Hypothalamus (tissue), 51 donors: ENCODE measurements around the gene RGS2.

Experiments
- DNase-seq, 51 donors: peaks; one replicate each; lab custom pipeline; 2025; lab: John Stamatoyannopoulos, UW

The RGS2 gene

GRCh38 chr1:192794768-192795035, 14.1 kb upstream of the RGS2 start:
- DNase-seq: no peak

- no peak for DNase-seq
Measured at GRCh38 chr1:192795916-192796618, 12.8 kb upstream of the RGS2 start.

DNA sequence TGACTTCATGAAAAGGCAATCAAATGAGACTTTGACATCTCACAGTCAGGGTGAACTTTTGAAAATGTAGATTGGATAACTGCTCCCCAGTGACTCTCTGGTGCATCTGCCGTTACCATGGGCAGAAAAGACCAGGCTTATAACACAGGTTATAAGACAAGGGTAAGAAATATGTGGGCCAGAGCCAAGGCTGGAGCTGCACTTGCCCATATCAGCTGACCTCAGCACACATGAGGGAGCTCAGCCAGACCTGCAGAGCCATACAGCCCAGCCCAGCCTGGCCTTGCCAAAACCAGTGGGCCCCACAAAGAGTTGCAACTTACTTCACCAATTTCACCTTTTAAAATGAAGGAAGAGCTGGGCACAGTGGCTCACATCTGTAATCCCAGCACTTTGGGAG, 11.7 kb upstream of the RGS2 start:
- no peak for DNase-seq

GRCh38 chr1:192797891-192798290, 10.9 kb upstream of the RGS2 start:
- DNase-seq: no peak

DNA sequence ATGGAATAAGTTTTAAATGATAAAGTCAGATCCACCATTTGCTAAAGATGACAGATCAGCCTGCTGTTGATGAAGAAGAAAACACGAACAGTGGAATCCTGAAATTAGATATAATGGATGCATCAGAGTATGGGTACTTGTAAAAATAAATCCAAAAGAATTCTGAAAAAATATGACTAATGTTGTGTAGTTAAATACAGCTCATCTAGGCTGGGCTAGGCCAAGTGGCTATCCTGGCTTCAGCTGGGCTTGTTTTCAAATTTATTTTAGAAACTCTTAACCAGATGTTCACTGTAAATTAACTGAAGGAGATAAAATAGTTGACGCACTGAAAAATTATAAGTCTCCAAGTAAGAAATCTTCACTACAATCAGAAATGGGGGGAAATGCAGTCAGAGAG, 7.4 kb upstream of the RGS2 start:
- no peak for DNase-seq

- DNase-seq: no peak
Measured at GRCh38 chr1:192802406-192802805, 6.4 kb upstream of the RGS2 start.

DNA sequence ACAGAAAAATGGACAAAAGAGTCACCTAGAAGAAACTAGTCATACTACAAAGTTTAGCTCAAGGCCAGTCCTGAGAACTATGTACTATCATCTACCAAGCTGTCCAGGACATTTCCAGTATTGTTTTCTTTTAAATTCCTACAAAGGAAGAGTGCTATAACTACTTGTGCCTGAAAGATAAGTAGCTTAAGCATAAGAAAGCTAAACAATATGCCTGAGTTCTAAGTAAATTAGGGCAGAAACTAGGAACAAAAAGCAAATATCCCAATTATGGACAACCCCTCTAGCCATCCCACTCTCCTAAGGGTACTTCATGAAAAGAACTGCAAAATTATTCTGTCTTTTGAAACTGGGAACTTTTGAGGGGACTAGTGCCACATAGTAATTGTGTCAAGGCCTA, 5.3 kb upstream of the RGS2 start:
- DNase-seq: no peak

- DNase-seq: peak in 1 of 51 donors; percentile 33
Measured at GRCh38 chr1:192805832-192806323, 3.0 kb upstream of the RGS2 start.

GRCh38 chr1:192807211-192808162, 1.4 kb upstream of the RGS2 start:
- DNase-seq: peak in 4 of 51 donors; percentile 1 to 74 (median 1)

- peak in 6 of 51 donors; percentile 24 to 71 (median 46) for DNase-seq
Measured at GRCh38 chr1:192808163-192808517, 699 bp upstream of the RGS2 start.

DNA sequence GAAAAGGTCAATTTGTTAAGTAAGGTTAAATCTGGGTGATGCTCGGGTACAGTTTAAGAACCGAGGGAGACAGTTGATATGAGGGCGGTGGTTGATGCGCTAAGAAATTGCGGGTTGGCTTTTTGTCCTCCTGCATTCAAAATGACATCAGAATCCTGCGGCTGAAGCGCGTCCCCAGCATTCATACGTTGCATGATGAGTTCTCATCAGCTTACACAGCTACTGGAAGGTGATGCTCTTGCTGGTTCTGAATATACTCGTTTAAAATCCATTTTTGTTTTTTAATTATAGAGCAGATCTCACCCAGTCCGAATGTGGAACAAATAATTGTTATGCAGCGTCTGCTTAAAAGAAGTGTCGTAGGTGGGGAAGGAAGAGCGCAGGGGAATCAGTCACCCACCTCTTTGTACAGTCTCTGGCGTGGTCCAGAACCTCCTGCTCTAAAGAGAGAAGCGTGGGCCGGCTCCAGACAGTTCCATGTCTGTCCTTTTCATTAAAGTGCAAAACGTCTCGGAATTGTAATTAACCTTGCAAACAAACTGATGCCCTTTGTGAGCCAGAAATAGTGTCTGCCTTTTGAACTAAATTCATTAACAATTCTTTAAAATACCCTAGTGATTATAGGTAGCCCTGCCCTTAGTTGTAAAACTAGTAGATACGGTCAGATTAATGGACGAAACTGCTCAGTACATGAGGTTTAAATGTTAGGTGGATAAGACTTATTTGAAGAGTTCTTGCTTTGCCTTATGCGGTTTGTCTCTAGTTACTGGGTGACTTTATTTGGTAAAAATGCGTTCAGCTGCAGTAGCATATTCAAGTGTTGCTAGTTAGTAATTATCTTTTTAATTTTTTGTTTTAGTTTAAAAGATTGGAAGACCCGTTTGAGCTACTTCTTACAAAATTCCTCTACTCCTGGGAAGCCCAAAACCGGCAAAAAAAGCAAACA, 741 bp downstream of the RGS2 start:
- peak in 21 of 51 donors; percentile 4 to 88 (median 46) for DNase-seq

- peak in 11 of 51 donors; percentile 1 to 47 (median 10) for DNase-seq
Measured at GRCh38 chr1:192810253-192810880, 1.5 kb downstream of the RGS2 start.

DNA sequence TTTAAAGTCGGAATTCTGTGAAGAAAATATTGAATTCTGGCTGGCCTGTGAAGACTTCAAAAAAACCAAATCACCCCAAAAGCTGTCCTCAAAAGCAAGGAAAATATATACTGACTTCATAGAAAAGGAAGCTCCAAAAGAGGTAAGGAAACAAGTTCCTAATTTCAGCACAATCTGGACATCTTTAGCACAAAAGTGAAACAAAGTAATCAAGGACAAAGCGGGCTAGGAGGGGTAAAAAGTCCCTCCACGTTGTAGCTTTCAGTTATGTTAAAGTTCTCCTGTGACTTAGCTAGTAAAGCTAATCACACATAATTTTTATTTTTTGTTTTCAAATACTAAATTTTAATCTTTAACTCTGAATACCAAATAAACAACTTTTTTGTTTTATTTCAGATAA, 2.2 kb downstream of the RGS2 start:
- no peak for DNase-seq

DNA sequence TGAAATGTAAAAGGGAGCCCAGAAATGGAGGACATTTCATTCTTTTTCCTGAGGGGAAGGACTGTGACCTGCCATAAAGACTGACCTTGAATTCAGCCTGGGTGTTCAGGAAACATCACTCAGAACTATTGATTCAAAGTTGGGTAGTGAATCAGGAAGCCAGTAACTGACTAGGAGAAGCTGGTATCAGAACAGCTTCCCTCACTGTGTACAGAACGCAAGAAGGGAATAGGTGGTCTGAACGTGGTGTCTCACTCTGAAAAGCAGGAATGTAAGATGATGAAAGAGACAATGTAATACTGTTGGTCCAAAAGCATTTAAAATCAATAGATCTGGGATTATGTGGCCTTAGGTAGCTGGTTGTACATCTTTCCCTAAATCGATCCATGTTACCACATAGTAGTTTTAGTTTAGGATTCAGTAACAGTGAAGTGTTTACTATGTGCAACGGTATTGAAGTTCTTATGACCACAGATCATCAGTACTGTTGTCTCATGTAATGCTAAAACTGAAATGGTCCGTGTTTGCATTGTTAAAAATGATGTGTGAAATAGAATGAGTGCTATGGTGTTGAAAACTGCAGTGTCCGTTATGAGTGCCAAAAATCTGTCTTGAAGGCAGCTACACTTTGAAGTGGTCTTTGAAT, 2.9 kb downstream of the RGS2 start:
- DNase-seq: no peak

- DNase-seq: no peak
Measured at GRCh38 chr1:192812420-192813209, 3.8 kb downstream of the RGS2 start.

DNA sequence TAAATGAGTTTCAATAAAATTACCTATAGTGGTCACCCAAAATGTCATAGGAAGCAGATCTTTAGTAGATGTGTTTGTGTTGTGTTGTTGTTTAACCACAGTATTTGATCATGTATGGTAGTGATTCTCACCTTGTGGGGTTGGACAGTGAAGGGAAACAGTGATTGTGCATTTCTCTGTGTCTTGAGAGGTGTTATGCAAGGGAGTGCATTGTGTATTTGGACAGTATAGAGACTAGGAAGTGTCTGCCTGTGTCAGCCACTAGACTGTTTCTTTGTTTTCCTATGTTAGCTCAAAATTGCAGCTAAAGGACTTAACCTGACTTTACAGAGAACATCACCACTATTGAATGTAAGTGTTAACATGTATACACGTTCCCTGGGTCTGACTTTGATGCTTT, 6.0 kb downstream of the RGS2 start:
- DNase-seq: no peak

DNA sequence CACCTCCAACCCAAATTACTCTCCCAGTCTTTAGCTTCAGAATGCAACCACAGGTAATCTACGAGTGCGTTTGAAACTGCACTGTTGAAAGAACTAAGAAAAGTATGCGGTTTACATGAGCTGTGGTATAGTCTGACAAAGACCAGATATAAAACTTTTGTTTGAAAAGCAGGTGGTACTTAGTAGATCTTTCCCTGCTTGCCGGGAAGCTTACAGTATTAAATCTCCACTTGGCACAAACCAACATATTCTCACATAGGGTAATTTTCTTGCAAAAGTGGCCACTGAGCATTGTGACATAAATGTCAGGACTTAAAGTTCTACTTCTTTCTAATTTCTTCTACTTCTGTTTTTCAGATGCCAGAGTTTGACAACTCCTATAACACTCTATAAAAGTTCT, 8.4 kb downstream of the RGS2 start:
- no peak for DNase-seq

DNA sequence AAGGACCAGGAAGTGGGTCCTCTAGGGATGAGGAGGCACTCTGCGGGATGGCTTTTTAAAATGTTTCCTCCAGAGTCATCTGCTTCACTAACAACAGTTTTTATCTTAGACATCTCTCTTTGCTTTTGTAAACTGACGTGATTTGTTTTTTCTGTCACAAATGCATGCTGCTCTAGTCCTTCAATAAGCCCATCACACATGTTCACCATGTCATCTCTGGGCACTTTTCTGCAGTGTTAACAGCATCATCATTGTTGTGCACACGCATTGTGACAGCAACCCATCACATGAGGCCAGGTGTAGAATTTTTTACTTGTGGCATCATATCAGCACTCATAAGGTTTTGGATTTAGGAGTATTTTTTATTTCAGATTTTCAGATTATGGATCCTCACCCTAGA, 12.5 kb downstream of the RGS2 start:
- no peak for DNase-seq

- DNase-seq: no peak
Measured at GRCh38 chr1:192824511-192824910, 15.7 kb downstream of the RGS2 start.
